CD4-positive, alpha-beta T cell treated with Interferon alpha-2 for 1 hour (primary cell): Measurements from ENCODE around the gene PPT2.
"Not testable (repeated sequence)": the region's sequence is repeated elsewhere in the genome, so short reads cannot be mapped to it uniquely, and the experiment has no call there.

ENCODE experiments used
- DNase-seq, 2 donors: peaks; one replicate each; pipeline ENCODE4 v3.0.0-alpha.2; 2020 to 2022

The PPT2 gene

DNA sequence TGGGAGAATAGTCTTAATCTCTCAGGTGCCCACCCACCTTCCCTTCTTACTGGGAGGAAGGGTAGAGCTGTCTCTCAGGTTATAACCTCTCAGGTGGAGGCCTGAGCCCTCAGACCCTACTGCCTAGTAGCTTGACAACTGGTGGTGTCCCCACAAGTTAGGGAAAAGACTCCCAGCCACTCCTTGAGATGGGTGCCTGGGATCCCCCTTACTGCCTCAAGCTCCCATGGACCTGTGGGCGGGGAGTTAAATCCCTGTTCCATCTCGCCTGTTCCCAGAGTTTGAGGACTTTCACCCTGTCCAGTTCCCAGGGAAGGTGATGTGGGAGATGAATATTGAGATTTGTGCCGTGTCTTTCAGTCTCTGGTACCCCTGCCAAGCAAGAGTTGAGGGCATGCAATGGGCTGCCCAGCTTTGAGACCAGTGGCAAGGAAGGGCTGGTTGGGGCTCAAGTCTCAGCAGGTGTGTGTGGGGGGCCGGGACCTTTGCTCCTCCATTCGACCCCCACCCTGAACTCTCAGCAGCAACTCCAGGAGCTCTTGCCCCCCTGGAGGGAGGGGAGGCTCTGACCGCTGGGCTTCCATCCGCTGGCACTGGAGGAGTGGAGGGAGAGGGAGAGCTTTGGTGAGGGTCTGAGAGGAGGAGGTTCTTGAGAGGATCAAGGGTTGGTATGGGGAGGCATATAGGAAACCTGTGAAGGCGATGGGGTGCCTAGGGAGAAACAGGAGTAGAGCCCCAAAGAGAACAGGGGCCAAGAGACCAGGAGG, 37.2 kb downstream of the PPT2 start:
- peak in 1 of 2 donors; percentile 20 for DNase-seq

DNA sequence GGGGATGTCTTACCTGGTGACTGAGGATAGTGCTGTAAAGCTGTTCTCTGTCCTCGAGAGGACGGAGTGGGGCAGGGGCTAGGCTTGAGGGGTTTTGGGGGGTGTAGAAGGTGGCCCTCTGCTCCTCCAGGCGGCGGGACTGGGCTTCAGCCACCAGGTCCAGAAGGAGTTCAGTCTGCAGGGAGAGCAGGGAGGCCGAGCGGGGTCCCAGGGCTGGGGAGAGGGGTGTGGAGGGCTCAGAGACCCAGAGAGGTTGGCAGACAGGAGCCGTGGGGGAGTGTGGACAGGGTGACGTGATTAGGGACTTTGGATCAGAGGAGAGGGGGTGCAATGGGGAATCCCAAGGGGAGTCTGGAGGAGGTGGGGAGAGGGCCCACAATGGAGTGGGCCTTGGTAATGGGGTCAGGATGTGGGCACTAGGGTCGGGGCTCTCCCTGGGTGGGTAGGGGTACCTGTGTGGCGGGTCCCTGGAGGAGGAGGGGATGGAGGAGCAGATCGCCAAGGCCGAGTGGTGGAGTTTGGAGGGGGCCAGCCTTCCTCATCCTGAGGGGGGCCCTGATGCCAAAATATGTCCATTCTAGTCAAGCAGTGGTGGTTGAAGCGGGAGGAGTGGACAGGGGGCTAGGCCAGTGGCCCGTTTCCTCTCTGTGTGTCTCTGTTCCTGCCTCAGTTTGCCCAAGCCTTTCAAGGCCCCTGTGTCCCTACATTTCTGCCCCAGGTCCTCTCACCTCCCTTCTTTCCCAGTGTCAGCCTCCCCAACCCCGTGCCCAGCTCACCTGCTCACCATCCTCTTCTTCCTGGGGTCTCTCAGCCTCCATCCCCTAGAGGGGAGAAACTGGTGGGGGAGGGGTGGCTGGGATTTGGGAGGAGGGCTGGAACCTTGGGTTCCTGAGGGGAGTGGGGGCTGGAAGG, 38.0 kb downstream of the PPT2 start:
- DNase-seq, result peak; percentile 26 to 57

- peak; percentile 47 to 64 for DNase-seq
Observed at GRCh38 chr6:32192608-32193039, 38.7 kb downstream of the PPT2 start, which contains the start of gene GPSM3. Gene GPSM3, minus strand, starts transcription at chr6:32192643. Its CDS starts 130 bp downstream, at chr6:32192513.

DNA sequence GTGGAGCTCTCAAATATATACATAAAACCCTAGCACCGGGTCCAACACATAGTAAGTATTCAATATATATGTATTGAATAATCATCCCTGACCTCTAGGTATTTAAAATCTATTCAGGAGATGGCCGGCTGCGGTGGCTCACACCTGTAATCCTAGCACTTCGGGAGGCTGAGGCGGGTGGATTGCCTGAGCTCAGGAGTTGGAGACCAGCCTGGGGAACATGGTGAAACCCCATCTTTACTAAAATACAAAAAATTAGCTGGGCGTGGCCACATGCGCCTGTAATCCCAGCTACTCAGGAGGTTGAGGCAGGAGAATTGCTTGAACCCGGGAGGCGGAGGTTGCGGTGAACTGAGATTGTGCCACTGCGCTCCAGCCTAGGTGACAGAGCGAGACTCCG, 39.2 kb downstream of the PPT2 start:
- DNase-seq, result not testable (repeated sequence)

DNA sequence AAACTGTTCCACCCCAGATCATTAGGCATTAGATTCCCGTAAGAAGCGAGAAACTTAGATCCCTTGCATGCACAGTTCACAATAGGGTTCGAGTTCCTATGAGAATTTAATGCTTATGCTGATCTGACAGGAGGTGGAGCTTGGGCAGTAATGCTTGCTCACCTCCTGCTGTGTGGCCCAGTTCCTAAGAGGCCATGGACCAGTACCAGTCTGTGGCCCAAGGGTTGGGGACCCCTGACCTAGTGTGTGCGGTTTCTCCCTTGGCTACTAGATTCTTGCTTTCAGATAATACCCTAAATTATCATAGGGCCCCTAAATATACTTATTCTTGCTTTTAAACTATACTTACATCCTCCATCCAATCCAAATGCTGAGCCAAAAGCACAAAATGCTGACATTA, 40.4 kb downstream of the PPT2 start:
- DNase-seq, result no peak

DNA sequence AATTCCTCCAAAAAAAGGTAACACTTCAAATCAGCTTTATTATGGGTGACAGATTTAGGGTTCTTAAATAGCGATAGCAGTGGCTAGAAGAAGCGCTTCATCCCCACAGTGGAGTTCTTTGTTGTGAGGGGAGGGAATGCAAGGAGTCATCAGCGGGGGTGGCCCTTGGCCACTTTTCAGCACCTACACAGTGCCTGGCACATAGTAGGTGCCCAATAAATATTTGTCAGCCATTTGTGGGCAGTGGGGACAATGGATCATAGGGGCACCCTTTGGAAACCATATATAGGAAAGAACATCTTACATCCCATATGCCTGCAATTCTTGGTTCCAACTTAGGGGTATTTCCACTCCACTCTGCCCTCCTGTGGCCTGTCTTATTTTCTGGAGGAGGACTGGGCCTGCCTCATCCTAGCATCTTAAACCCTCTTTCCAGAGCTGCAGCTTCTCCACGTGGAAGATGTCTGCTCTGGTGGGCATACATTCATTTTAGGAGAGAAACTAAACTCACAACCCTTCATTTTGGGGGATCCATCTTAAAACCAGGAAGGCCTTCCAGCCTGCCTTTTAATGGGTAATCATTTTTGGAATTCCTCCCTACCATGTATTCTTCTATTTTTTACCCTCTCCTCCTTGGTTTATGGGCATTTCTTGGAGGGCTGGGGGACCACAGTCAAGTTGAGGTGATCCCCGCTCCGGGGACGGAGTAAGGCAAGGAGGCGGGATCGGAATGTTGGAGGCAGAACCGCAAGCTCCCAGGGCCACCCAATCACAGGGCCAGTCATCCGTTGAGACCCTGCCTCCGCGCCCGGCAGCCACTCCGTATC, 41.1 kb downstream of the PPT2 start:
- peak in 1 of 2 donors; percentile 55 for DNase-seq

DNA sequence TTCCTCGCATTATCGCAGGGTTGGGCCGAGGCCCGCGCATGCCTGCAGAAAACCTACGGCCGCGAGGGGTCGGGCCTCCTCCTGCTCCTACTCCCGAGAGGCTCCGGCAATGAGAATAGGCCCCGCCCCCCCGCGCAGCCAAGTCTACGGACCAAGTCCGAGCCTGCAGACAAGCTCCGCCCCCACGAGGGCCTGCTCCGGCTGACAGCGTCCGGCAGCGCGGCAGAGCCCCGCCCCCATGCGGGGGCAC, 41.6 kb downstream of the PPT2 start:
- peak; percentile 100 for DNase-seq

- DNase-seq, result peak; percentile 76 to 83
Observed at GRCh38 chr6:32195902-32196681, 42.2 kb downstream of the PPT2 start.

GRCh38 chr6:32196682-32197616, 43.0 kb downstream of the PPT2 start:
- DNase-seq, result peak; percentile 27 to 35

- no peak for DNase-seq
Observed at GRCh38 chr6:32198345-32198696, 44.4 kb downstream of the PPT2 start.

- no peak for DNase-seq
Observed at GRCh38 chr6:32198866-32199265, 44.9 kb downstream of the PPT2 start.

- no peak for DNase-seq
Observed at GRCh38 chr6:32200711-32201475, 47.0 kb downstream of the PPT2 start.

- no peak for DNase-seq
Observed at GRCh38 chr6:32202186-32202585, 48.2 kb downstream of the PPT2 start.

DNA sequence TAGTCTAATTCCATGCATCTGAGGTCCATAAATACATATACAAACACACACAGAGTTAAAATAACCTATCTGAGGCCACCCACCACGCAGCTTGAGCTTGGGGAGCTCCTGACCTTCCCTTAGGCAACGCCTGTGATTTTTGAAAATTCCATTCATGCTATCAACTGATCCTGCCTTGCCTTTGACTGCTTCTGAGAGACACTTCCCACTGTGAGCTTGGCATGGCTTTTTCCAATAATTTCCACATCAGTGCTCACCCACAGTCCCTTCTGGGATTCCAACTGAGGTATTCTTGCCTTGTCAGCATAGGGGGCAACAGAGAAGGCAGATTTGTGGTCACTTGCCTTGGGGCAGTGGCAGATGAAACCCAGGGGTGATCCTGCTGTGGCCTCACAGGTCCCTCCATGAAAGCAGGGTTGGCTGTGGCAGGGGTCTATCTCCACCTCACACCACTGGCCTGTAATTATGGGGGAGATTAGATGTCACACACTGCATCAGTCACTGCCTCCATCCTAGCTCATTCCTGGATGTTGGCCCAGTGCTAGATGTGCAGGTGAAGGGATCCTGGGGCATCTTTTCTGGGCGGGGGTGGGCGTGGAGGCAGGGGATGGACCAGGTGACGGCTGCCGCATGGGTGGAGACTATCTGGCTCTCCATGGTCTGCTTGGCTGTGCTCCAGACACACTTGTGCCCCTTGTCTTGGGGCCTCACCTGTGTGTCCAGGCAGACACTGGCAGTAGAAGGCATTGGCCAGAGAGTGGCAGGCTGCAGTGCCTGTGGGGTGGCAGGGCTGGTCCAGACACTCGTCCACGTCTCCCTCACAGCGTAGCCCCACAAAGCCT, 49.7 kb downstream of the PPT2 start:
- no peak for DNase-seq

GRCh38 chr6:32204268-32204715, 50.4 kb downstream of the PPT2 start:
- no peak for DNase-seq

DNA sequence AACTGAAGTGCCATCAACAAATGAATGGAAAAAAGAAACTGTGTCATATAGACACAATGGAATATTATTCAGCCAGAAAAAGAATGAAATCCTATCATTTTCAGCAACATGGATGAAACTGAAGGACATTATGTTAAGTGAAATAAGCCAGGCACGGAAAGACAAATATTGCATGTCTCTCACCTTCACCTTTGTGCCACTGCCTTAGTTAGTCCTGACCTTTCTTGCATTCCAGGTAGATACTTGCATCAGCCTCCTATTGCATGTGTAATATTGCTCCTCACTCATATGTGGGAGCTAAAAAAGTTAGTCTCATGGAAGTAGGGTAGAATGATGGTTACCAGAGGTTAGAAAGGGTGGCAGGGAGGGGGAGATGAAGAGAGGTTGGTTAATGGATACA, 55.1 kb downstream of the PPT2 start:
- no peak for DNase-seq

DNA sequence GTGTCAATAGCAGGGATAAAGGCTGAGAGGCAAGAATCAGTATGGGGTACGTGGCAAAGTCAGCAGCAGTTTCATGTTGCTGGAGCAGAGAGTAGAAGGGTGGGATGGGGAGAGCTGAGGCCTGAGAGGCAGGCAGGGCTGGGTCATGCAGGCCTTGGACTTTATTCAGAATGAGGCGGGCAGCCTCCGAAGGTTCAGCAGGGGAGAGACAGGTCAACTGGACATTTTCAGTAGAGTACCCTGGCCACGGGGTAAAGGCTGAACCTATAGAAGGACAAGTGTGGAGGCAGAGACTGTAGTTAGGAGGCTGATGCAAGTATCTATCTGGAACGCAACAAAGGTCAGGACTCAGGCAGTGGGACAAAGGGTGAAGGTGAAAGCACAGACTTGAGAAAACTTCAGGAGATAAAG, 56.3 kb downstream of the PPT2 start:
- DNase-seq, result no peak

DNA sequence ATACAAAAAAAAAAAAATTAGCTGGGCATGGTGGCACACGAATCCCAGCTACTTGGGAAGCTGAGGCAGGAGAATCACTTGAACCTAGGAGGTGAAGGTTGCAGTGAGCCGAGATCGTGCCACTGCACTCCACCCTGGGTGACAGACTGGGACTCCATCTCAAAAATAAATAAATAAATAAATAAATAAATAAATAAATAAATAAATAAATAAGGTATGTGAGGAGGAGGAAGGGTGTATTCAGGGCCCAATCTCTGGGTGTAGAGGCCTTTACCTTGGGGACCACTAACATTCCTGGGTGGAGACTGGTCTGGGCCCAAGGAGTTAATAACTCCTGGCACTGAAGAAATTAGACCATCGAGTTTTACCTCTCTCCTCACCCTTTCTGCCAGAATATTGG, 57.5 kb downstream of the PPT2 start:
- DNase-seq, result not testable (repeated sequence)

- DNase-seq, result no peak
Observed at GRCh38 chr6:32212076-32212760, 58.3 kb downstream of the PPT2 start.
